Fibroblast of the conjunctiva (primary cell): ENCODE measurements around the gene PCDHB16.
"Not testable (repeated sequence)": the region's sequence is repeated elsewhere in the genome, so short reads cannot be mapped to it uniquely, and the experiment has no call there.

ENCODE experiments used
- DNase-seq: peaks from one replicate; pipeline ENCODE4 v3.0.0-alpha.2; 2010; ENCODE audit warnings: low read depth

Gene PCDHB16

DNA sequence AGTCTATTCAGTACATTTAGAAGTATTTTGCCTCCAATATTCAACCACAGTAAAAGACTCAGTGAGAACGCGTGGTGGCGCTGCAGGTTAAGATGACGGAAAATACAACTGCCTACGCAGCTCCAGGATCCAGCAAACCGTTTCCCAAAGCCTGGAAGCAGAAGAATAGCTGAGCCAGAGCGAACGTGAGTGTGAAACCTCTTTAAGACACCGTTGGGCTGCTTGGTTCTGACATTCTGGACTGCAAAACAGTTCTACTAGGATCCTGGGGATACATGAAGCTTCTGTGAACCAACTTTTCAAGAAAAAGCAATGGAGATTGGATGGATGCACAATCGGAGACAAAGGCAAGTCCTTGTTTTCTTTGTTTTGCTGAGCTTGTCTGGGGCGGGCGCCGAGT, at the start of gene PCDHB16:
Gene PCDHB16 (plus strand): TSS at position 140 of the 400 bp plus-strand sequence. CDS start 173 bp downstream, at position 313.
- no peak for DNase-seq

DNA sequence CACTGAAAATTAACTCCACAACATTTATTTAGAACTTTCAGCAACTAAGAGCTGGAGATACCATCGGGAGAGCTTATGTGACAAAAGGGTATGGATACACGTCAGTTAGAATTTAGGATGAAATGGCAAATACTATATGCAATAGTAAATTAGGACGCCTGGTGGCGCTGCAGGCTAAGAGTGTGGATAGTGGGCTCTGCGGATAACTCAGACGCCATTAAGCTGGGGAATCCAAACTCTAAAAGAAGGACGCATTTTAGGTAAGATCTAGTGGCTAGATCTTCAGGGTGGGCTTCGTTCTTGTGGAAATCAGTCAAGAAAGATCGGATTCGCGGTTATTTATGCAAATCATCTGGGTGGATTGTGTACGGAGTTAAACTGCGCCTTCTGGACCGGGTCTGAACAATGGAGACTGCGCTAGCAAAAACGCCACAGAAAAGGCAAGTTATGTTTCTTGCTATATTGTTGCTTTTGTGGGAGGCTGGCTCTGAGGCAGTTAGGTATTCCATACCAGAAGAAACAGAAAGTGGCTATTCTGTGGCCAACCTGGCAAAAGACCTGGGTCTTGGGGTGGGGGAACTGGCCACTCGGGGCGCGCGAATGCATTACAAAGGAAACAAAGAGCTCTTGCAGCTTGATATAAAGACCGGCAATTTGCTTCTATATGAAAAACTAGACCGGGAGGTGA, 47.0 kb upstream of the PCDHB16 start, which contains the start of gene PCDHB5:
Gene PCDHB5 (plus strand): TSS at position 177 of the 688 bp plus-strand sequence. CDS start 229 bp downstream, at position 406.
- no peak for DNase-seq

- DNase-seq = no peak
Measured at GRCh38 chr5:141135718-141136266, 46.4 kb upstream of the PCDHB16 start.

- DNase-seq = not testable (repeated sequence)
Measured at GRCh38 chr5:141137346-141137745, 44.8 kb upstream of the PCDHB16 start.

- no peak for DNase-seq
Measured at GRCh38 chr5:141149812-141150211, 32.4 kb upstream of the PCDHB16 start, which contains the start of gene PCDHB6. PCDHB6 (plus strand) TSS chr5:141150057; CDS start chr5:141150258, 201 bp downstream.

DNA sequence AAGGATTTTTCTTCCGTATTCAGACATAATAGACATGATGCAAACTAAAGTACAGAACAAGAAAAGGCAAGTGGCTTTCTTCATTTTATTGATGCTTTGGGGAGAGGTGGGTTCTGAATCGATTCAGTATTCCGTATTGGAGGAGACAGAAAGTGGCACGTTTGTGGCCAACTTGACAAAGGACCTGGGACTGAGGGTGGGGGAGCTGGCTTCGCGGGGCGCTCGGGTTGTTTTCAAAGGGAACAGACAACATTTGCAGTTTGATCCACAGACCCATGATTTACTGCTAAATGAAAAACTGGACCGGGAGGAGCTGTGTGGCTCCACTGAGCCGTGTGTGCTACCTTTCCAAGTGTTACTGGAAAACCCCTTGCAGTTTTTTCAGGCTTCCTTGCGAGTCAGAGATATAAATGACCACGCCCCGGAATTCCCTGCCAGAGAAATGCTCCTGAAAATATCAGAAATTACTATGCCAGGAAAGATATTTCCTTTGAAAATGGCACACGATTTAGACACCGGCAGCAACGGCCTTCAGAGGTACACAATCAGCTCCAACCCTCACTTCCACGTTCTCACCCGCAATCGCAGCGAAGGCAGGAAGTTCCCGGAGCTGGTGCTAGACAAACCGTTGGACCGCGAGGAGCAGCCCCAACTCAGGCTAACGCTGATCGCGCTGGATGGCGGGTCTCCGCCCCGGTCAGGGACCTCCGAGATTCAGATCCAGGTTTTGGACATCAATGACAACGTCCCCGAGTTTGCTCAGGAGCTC, 31.8 kb upstream of the PCDHB16 start:
- no peak for DNase-seq

DNA sequence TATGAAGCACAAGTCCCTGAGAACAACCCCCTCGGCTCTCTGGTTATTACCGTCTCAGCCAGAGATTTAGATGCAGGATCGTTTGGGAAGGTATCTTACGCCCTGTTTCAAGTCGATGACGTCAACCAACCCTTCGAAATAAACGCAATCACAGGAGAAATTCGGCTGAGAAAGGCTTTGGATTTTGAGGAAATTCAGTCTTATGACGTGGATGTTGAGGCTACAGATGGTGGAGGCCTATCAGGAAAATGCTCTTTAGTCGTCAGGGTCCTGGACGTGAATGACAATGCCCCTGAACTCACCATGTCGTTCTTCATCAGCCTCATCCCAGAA, 31.2 kb upstream of the PCDHB16 start:
- no peak for DNase-seq

DNA sequence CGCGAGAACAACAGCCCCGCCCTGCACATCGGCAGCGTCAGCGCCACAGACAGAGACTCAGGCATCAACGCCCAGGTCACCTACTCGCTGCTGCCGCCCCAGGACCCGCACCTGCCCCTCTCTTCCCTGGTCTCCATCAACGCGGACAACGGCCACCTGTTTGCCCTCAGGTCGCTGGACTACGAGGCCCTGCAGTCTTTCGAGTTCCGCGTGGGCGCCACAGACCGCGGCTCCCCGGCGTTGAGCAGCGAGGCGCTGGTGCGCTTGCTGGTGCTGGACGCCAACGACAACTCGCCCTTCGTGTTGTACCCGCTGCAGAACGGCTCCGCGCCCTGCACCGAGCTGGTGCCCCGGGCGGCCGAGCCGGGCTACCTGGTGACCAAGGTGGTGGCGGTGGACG, 30.6 kb upstream of the PCDHB16 start:
- not testable (repeated sequence) for DNase-seq

DNA sequence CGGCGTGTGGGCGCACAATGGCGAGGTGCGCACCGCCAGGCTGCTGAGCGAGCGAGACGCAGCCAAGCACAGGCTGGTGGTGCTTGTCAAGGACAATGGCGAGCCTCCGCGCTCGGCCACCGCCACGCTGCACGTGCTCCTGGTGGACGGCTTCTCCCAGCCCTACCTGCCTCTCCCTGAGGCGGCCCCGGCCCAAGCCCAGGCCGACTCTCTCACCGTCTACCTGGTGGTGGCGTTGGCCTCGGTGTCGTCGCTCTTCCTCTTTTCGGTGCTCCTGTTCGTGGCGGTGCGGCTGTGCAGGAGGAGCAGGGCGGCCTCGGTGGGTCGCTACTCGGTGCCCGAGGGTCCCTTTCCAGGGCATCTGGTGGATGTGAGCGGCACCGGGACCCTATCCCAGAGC, 30.1 kb upstream of the PCDHB16 start:
- DNase-seq = not testable (repeated sequence)

DNA sequence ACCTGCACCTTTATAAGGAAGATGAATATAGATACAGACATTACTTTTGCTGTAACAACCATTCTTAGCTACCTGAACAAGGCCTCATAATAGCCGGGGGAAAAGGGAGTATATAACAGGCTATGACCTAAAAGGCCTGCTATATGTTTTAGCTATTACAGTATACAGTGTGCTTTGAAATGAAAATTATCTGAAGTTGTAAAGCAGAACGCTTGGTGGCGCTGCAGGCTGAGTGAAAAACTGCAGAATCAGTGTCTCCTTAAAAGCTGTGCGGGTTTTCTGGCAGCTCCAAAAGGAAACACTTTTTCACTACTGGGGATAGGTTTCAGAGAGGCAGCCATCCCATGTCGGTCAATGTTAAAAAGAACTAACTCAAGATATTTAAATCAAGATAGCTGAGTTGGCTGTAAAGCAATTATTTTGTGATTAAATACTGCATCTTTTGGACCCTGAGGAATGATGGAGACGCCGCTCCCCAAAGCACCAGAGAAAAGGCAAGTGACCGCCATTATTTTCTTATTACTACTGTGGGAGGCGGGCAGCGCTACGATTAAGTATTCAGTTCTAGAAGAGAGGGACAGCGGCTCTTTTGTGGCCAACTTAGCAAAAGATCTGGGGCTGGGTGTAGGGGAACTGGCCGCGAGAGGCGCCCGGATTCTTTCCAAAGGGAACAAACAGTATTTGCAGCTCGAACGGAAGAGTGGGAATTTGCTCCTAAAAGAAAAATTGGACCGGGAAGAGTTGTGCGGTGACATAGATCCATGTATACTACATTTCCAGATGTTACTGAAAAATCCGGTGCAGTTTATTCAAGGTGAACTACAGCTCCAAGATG, 26.4 kb upstream of the PCDHB16 start:
- DNase-seq = no peak

DNA sequence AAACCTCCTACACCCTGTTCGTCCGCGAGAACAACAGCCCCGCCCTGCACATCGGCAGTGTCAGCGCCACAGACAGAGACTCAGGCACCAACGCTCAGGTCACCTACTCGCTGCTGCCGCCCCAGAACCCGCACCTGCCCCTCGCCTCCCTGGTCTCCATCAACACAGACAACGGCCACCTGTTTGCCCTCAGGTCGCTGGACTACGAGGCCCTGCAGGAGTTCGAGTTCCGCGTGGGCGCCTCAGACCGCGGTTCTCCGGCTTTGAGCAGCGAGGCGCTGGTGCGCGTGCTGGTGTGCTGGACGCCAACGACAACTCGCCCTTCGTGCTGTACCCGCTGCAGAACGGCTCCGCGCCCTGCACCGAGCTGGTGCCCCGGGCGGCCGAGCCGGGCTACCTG, 24.8 kb upstream of the PCDHB16 start:
- not testable (repeated sequence) for DNase-seq

DNA sequence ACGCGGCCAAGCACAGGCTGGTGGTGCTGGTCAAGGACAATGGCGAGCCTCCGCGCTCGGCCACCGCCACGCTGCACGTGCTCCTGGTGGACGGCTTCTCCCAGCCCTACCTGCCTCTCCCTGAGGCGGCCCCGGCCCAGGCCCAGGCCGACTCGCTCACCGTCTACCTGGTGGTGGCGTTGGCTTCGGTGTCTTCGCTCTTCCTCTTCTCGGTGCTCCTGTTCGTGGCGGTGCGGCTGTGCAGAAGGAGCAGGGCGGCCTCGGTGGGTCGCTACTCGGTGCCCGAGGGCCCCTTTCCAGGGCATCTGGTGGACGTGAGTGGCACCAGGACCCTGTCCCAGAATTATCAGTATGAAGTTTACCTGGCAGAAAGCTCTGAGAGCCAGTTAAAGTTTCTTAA, 24.3 kb upstream of the PCDHB16 start:
- not testable (repeated sequence) for DNase-seq

DNA sequence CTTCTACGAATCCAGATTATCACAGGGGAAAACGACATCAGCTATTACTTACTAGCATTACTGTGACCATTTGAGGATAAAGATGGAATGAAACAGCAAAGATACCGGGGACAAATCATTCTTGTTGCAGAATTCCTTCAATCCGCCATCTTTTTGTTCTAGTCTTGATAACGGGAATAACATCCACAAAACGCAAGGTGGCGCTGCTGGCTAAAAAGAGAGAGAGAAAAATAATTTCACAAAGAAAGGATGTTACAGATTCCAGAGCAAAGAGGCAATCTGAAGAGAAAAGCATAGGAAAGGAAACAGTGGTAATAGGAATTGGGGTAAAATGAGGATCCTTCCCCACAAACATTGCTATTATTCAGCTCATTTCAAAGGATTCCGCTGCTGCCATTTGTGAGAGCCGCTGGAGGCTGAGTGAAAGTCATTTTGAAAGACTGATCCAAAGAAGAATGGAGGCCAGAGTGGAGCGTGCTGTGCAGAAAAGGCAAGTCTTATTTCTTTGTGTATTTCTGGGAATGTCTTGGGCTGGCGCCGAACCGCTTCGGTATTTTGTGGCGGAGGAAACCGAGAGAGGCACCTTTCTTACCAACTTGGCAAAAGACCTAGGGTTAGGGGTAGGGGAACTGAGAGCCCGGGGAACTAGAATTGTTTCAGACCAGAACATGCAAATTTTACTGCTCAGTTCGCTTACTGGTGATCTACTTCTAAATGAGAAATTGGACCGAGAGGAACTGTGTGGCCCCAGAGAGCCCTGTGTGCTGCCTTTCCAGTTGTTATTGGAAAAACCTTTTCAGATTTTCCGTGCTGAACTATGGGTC, 9.6 kb upstream of the PCDHB16 start, which contains the start of gene PCDHB7:
Gene PCDHB7 (plus strand): TSS at position 264 of the 824 bp plus-strand sequence. CDS start 192 bp downstream, at position 456.
- DNase-seq = no peak

GRCh38 chr5:141174291-141175104, 7.7 kb upstream of the PCDHB16 start:
- not testable (repeated sequence) for DNase-seq

GRCh38 chr5:141175933-141176332, 6.3 kb upstream of the PCDHB16 start:
- no peak for DNase-seq

- DNase-seq = not testable (repeated sequence)
Measured at GRCh38 chr5:141177577-141178191, 4.5 kb upstream of the PCDHB16 start, which contains the start of gene PCDHB8. PCDHB8 (plus strand) TSS chr5:141177790; CDS start chr5:141178035, 245 bp downstream.

GRCh38 chr5:141179371-141179770, 2.8 kb upstream of the PCDHB16 start:
- not testable (repeated sequence) for DNase-seq

- not testable (repeated sequence) for DNase-seq
Measured at GRCh38 chr5:141179876-141180275, 2.3 kb upstream of the PCDHB16 start.

DNA sequence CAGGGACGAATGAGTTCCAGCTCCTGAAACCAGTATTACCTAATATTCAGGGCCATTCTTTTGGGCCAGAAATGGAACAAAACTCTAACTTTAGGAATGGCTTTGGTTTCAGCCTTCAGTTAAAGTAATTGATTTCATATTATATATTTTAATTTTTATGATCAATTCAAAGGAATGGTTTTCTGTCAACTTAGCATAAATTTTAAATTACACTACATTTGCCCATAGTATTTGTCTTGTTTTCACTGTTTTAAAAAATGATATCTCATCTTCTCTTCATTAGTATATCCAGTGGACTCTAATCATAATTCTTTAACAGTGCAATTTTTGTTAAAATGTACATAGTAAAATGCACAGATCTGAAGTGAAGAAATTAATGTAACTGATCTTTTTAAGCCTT, 1.9 kb upstream of the PCDHB16 start:
- DNase-seq = no peak
